HG03066 (cell line): Measurements from ENCODE around the gene AFM.

Source experiments
- ATAC-seq: cut with Tn5 transposase; IDR thresholded peaks from one replicate; pipeline ENCODE4 v1.9.1; 2021; ENCODE audit warnings: low read depth; ENCODE audit not compliant: unreplicated experiment

The AFM gene

GRCh38 chr4:73450398-73451004 is 31.0 kb upstream of the AFM start:
- ATAC-seq, result no peak

- ATAC-seq, result no peak
Measured at GRCh38 chr4:73451404-73451803, 30.1 kb upstream of the AFM start.

GRCh38 chr4:73451981-73452747 is 29.4 kb upstream of the AFM start:
- no peak for ATAC-seq

- ATAC-seq, result no peak
Measured at GRCh38 chr4:73452953-73453700, 28.4 kb upstream of the AFM start.

GRCh38 chr4:73453701-73454005 is 27.9 kb upstream of the AFM start:
- ATAC-seq, result no peak

GRCh38 chr4:73454920-73455319 is 26.6 kb upstream of the AFM start:
- no peak for ATAC-seq

GRCh38 chr4:73456177-73457022 is 25.1 kb upstream of the AFM start:
- ATAC-seq, result no peak

- no peak for ATAC-seq
Measured at GRCh38 chr4:73458184-73459047, 23.1 kb upstream of the AFM start.

GRCh38 chr4:73459048-73459421 is 22.5 kb upstream of the AFM start:
- ATAC-seq, result no peak

GRCh38 chr4:73460913-73461522 is 20.5 kb upstream of the AFM start:
- ATAC-seq, result no peak

GRCh38 chr4:73468170-73468569 is 13.4 kb upstream of the AFM start:
- no peak for ATAC-seq

- ATAC-seq, result no peak
Measured at GRCh38 chr4:73470728-73471127, 10.8 kb upstream of the AFM start.

GRCh38 chr4:73477176-73477575 is 4.4 kb upstream of the AFM start:
- ATAC-seq, result no peak

- no peak for ATAC-seq
Measured at GRCh38 chr4:73479323-73479722, 2.2 kb upstream of the AFM start.

GRCh38 chr4:73485085-73485484 is 3.5 kb downstream of the AFM start:
- no peak for ATAC-seq

GRCh38 chr4:73485596-73485995 is 4.1 kb downstream of the AFM start:
- no peak for ATAC-seq

GRCh38 chr4:73486497-73486896 is 5.0 kb downstream of the AFM start:
- ATAC-seq, result no peak

GRCh38 chr4:73487233-73487632 is 5.7 kb downstream of the AFM start:
- ATAC-seq, result no peak

GRCh38 chr4:73499996-73500765 is 18.6 kb downstream of the AFM start:
- ATAC-seq, result no peak
